HG03196 (cell line): ENCODE data around the gene CCDC85C.
A peak's percentile ranks its signal among the peaks of the same experiment; 100 is the strongest.

ENCODE experiments used
- ATAC-seq: cut with Tn5 transposase; IDR thresholded peaks from one replicate; pipeline ENCODE4 v1.9.1; 2021; ENCODE audit not compliant: unreplicated experiment

The CCDC85C gene

DNA sequence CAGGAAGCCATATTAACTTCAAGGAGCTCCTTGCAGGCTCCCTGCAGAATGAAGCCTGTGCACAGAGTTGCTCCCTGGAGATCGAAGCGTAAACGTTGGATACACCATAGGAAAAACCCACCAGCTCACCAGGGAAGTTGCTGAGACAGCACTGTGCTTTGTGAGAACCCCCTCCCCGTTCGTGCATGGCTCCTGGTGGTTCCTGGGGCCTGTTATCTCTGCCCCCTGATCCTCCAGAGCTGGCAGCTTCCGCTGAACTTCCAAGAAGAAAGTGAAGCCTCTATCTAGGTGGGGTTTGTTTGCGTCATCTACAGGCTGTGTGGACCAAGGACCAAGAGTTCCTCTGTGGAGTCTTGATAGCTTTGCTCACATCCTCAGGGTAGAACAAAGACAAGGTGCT lies 2.4 kb upstream of the CCDC85C start:
- ATAC-seq, result no peak

GRCh38 chr14:99605299-99605961 lies 1.4 kb upstream of the CCDC85C start:
- peak; percentile 27 for ATAC-seq

DNA sequence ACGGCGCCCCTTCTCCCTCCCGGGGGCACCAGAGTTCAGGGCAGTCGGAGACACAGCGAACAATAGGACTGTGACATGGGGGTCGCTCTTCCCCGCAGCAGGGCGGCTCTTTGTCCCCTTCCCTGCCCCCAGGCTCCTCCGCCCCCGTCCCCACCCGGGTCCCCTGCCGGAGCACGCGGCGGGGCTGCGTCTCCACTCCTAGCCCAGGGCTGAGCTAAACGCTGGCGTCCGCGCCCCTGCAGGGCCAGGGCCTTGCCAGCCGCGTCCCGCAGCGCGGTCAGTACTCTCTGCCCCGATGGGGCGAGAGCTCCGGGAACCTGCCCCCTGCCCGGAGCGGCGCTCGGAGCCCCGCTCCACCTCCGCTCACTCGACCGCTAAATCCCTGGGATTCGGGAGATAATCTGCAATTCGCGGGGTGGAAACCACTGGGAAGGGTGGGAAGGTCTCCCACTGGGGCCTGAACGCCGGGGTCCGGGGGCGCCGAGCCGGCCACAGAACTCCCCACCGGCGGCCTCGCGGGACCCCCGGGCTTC lies 825 bp upstream of the CCDC85C start:
- peak; percentile 18 for ATAC-seq

DNA sequence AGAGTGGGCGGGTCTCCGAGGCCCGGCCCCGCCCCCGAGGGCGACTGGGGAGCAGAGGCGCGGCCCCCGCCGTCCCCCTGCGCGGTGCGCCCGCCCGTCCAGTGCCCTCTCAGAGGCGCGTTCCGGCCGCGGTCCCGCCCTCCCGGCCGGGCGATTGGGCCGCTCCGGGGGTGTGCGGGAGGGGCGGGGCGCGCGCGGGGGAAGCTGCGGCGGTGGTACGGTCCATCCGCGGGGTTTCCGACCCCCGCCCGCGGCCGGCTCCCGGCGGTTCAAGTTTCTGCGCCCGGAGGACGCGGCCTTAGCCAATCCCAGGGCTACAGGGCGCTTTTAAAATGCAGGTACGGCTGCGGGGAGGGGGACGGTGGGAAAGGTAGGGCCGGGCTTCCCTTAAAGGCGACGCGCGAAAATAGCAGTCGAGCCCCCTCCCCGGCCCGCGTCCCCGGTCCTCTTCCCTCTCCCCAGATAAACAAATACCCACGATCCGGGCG lies 315 bp upstream of the CCDC85C start:
- ATAC-seq, result peak; percentile 81

GRCh38 chr14:99602788-99603415 lies 1.1 kb downstream of the CCDC85C start:
- ATAC-seq, result no peak

- no peak for ATAC-seq
Measured at GRCh38 chr14:99602054-99602787, 1.8 kb downstream of the CCDC85C start.

DNA sequence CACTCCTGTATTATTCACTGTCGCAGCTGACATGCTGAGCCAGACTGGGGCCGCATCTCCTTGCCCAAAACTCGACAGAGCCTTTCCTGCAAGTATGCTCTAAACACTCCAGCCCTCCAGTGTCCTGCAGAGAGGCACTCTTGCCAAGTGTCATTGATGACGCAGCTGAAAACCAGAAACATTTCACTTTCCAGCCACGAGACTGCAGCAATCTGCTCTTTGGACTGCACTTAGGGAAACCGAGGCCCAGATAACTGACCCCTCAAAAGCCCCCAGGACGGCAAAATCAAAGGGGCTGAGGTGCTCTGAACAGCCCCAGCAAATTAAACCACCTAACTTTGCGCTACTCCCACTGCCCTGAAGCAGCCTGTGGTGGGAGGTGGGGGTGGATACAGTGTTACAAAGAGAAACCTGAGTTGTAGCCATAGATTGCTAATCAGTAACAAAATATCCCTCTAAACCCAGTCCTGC lies 2.6 kb downstream of the CCDC85C start:
- ATAC-seq, result no peak

DNA sequence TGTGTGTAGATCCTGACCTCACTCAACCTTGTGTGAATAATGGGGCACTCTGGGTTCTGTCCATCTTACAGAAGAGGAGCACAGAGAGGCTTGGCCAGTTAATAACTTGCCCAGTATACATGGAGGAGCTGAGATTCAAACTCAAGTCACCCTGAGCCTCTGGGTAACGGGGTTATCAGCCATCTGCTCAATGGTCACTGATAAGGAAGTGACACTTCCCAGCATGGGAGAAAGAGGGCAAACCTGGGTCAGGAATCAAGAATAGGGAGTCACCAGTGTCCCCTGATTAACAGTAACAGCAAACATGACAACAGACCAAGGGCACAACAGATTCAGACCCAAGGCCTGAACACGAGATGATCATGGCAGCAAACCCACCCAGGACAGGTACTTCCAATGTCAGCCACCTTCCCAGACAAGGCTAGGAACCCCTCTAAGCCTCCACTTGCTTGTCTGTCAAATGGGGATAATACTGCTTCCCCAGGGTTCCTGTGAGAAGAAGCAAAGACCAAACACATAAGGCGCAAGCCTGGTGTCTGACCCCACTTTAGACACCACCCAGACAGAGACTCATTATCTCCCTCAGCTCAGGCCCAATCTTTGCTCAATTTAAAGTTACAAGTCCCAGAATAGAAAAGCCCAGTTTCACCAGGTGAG lies 3.6 kb downstream of the CCDC85C start:
- ATAC-seq, result no peak

- no peak for ATAC-seq
Measured at GRCh38 chr14:99599393-99599792, 4.6 kb downstream of the CCDC85C start.

GRCh38 chr14:99598774-99599173 lies 5.2 kb downstream of the CCDC85C start:
- ATAC-seq, result no peak

DNA sequence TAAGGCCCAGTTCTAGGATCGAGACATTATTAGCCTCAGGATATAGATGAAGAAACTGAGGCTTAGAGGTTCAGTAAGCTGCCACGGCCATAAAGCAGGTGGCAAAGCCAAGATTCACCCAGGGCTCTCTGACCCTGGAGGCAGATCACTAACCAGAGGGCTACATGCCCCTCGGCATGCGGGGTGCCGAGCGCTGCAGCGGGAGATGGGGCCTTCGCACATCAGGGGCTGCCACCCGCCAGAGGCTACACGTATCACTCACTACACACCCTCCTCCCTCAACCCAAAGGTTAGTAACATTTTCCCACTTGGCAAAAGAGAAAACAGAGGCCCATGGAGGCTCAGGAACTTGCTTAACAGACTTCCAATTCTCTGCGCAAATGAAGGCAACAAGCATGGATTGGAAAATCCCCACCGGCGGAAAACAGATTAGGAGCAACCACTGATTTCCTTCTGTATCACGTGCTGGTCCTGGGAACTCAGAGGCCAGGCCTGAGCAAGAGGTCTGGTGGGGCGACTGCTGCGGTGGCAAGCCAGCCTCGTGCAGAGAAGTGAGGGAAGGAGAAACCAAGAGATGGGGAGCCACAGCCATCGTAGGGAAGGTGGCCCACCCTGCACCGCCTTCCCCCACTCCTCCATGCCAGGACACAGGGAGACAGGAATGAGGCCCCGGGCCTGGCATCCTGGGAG lies 6.0 kb downstream of the CCDC85C start:
- no peak for ATAC-seq

DNA sequence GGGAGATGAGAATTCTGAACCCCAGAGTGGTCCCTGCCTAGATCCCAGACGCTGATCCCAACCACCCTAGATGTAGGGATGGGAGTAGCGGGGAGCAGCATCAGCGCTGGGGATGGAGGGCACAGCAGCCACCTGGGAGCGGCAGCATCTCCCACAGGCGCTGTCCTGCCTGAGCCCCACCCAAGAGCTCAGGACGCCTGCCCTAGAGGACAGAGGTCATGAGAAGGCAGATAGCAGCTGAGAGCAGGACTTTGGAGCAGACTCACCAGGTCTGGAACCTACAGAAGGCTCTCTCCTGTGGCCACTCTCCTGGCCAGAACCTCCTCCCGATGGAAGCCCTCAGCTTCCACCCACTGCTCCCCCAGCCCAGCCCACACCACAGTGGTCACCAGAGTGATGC lies 7.2 kb downstream of the CCDC85C start:
- ATAC-seq, result no peak

DNA sequence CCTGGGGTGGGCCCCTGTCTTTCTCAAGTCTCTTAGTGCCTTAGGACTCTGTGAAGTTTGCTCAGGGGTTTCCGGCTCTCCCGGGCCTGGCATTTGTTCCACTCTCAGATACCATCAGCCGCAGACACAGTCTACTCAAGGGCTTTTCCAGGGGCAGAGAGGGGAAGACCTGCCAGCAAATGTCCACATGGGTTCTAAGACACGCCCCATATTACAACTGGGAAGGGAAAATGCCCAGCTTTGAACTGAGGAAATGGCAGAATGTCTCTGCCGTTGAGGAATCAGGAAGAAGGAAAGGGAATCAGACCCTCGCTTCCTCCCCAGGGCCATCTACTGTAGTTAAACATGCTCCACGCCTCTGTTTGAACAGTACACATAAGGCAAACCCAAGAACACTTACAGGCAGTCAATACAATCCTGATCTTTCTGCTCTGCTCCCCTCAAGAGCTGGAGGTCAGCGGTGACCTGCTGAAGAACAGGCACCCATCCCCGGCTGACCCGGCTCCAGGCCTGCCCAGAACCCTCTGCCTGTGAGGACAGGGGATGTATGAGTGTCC lies 7.9 kb downstream of the CCDC85C start:
- ATAC-seq, result no peak

- no peak for ATAC-seq
Measured at GRCh38 chr14:99595524-99595923, 8.5 kb downstream of the CCDC85C start.

- ATAC-seq, result peak; percentile 82
Measured at GRCh38 chr14:99595034-99595433, 9.0 kb downstream of the CCDC85C start.

DNA sequence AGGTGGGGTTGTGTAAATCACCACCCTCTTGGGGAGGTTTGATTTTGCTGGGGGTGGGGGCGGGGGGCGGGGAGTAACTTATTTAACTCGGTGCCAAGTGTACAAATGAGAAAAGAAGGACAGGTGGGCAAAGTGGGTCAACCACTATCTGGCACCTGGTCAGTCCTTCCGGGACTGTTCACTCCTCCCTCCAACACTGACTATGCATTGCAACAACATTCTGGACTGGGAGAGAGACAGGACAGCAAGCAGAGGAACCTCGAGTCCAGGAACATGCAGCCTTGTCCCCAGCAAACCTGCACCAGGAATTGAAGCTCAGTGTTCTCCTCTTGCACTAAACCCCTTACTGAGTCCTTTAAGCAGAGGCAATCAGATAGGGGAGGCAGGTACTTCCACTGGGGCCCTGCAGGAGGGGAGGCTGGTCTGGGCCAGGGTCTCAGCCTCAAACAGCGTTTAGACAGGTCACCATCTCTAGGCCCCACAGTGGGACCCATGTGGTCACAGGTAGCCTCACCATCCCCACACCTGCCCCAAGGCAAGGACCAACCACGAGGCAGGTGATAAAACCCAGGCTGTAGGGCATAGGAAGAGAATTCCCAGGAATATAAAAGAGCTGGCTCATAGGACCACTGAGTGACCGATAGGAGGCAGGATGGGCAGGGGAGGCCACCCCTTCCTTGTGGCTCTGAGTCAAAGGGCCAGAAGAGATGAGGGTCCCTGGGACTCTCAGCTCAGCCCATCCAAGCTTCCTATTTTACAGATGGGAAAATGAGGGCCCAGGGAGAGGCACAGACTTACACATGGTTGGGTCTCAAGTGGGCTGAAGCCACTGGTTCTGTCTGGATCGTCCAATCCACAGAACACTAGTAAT lies 9.8 kb downstream of the CCDC85C start:
- no peak for ATAC-seq

GRCh38 chr14:99592933-99593753 lies 10.9 kb downstream of the CCDC85C start:
- ATAC-seq, result no peak

DNA sequence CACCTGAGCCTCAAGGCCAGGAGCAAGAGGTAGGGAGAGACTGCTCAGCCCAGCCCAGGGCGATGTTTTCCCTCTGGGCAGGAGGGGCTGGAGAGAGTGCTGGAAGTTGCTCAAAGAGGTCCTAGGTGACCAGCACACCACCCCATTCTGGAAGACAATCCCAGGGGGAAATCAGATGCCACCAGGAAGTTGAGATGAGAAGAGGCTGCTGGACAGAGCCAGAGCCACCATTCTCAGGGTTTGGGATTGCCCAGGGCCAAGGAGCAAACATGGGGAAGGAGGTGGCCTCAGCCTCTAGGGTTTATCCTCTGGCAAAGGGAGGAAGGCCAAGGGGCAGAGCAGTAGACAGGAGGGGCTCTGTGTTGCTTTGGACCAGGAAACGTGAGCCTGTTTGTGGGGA lies 11.6 kb downstream of the CCDC85C start:
- no peak for ATAC-seq
